NCI-H2107 treated with DMSO at 0.1 percent for 48 hours (cell line): ENCODE data around the gene LIMS2.

Source experiments
- DNase-seq: peaks from one replicate; lab custom pipeline; 2025; ENCODE audit not compliant: unreplicated experiment; lab: John Stamatoyannopoulos, UW

Gene LIMS2

GRCh38 chr2:127607399-127607908, 67.9 kb downstream of the LIMS2 start:
- no peak for DNase-seq

DNA sequence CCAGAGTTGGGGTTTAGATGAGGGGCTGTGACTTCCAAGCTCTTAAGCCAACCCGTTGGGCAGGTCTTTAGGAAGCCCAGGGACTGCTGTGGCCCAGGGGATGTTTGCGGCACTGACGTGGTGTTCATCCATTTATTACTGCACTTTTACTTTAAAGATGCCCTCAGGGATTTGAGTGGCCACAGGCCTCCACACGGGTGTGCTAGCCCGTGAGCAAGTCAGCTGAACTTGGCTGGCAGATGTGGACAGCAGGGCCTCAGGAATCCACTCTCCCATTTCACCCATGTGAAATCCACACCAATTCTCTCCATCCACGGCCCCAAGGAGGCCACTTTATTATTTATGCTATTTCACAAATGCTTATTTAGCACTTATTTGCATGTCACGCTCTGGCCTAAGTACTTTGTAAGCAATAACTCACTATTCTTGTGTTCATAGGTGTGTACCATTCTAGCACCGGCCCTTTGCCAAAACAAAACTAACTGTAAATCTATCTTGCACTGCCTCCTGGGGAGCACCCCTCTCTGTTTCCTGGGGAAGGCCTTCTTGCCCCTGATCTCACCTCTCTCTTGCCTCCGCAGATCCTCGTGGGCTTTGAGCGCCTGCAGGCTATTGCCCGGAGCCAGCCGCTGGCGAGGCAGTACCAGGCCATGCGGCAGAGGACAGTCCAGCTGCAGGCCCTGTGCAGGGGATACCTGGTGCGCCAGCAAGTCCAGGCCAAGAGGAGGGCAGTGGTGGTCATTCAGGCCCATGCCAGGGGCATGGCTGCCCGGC, 68.5 kb downstream of the LIMS2 start:
- DNase-seq = no peak

DNA sequence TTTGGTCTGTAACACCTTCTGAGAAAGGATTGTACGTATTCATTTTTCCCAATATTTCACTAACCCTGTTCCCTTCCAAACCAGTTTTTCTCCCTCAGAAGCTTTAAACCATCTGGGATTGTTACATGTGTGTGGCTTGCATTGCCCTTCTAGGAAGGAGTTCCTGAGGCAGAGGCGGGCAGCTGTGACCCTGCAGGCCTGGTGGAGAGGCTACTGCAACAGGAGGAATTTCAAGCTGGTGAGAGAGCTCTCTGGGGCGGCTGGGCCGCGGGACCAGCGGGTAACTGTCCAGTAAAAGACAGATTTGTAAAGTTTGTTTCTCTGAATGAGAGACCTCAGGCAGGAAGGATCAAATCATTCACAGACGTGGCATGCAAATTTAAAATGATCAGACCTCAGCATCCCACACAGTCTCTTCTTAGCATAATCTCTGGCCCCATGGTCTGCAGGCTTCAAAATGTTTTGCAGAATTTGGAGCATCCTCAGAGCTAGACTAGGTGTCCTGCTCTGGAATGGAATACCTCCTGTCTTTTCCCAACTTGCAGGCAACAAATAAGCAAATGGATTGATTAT, 69.6 kb downstream of the LIMS2 start:
- no peak for DNase-seq

DNA sequence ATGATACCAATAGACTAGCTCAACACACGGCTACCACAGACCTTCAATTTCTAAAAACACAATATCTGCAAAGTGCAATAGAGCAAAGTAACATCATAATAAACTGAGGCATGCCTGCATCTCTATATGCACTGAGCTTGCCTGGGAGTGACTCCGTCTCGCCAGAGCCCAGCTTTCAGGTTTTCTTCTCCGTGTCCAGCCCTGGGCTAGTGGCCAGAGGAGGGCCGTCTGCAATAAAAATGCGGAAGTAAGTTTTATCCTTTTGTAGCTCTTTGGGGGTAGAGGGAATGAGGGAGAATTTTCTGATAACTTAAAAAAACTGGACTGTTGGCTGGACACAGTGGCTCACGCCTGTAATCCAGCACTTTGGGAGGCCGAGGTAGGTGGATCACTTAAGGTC, 70.3 kb downstream of the LIMS2 start:
- no peak for DNase-seq

GRCh38 chr2:127599211-127599610, 76.1 kb downstream of the LIMS2 start:
- DNase-seq = no peak

DNA sequence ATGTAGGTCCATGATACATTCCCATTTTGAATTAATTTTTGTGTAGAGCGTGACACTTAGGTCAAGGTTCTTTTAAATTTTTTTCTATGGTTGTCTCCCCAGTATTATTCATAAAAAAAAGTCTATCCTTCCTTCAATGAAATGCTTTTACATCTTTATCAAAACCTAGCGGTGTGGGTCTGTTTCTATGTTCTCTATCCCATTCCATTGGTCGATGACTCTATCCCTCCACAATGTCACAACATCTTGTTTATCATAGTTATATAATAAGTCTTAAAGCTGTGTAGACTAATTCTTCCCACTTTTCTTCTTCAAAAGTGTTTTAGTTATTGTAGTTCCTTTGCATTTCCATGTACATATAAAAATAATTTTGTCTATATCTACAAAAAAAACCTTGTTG, 76.6 kb downstream of the LIMS2 start:
- DNase-seq = no peak

- DNase-seq = no peak
These were observed 77.3 kb downstream of the LIMS2 start for GRCh38 chr2:127597984-127598380.

DNA sequence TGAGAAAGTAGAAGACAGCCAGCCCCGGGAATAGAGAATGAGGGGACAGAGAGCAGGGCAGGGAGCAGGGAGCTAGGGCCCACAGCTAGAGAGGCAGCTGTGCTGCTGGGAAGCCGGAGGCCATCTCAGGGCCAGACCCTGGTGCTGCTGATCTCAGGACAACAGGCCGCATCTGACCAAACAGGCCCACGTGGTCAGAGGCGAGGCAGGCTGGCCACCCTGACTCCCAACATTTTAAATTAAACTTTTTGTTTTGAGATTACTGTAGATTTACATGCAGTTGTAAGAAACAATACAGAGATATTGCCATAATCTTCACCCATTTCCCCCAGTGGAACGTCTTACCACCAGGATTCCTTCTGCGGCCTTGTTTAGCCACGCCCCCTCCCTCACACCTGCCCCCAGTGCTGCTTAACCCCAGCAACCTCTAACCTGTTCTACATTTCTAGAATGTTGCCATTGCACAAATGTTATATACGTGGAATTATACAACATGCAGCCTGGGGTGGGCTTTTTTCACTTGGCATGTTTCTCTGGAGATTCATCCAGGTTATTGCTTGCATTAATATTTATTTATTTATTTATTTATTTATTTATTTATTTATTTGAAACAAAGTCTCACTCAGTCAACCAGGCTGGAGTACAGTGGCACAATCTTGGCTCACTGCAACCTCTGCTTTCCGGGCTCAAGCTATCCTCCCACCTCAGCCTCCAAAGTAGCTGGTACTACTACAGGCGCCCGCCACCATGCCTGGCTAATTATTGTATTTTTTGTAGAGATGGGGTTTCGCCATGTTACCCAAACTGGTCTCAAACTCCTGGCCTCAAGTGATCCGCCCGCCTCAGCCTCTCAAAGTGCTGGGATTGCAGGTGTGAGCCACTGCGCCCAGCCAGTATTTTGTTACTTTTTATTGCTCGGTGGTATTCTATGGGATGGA, 78.0 kb downstream of the LIMS2 start:
- no peak for DNase-seq

- DNase-seq = no peak
These were observed 78.9 kb downstream of the LIMS2 start for GRCh38 chr2:127596311-127597045.

DNA sequence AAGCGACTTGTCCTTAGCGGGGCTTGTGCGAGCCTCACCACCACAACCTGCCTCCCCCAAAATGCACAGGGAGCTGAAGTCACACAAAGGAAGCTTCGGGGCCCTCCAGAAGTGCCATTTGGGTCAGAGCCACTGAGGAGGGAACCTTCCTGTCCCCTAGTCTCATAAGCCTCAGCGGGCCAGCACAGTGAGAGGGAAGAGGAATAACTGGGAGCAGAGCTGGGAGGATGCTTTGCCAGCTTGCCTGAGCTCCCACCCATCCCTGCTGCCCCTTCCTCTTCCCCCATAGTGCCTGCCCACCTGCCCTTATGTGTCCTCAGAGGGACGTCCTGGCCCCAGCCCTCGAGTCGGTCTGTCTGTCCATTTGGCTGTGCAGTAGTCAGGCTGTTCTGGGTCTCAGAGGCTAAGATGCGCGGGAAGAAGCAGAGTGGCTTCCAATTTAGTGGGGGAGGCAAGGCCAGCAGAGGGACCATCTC, 81.2 kb downstream of the LIMS2 start:
- no peak for DNase-seq

- no peak for DNase-seq
These were observed 81.9 kb downstream of the LIMS2 start for GRCh38 chr2:127593228-127594115.

DNA sequence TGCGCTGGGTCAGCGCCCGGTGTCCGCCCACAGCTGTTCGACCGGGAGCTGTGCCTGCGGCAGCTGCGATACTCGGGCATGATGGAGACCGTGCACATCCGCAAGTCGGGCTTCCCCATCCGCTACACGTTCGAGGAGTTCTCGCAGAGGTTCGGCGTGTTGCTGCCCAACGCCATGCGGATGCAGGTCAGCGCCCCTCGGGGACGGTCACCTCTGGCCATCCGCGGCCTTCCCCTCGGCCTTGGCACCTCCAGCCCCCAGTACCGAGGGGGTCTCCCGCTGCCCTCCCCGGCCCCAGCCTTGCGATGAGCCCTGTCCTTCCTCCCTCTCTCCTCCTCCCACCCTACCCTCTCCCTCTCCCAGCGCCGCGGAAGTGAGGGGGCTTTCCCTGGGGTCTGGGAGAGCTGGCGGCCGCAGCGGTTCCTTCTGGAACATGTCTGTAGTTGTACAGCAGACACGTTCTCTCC, 82.5 kb downstream of the LIMS2 start:
- DNase-seq = no peak

DNA sequence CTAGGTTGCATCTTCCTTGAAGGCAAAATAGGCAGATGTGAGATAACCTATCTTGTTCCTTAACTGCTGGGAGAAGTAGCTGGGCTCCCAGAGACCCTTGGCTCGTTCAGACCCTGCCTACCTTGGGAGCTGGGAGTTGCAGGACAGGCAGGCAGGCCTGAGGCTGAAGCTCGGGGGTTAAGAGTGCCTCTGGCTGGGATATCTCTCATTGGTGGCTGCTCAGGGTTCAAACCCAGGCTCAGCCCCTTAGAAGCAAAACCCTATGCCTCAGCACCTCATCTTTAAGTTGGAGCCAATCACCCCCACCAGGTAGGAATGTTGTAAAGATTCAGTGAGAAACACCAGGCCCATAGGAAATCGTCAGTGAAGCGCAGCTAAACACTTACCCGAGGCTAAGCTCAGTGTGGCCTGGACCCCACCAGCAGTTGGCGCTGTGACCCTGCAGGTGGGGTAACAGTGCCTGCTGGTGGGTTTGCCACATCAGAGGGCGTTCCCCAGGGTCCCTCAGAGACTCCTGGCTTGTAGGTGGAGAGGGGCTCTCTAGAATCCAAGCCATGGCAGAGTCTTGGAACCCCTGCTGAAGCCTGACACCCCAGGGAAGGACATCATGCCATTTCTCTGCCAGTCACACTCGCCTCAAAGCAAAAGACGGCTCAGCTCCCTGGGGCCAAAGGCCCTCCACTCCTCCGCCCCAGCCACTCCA, 84.0 kb downstream of the LIMS2 start:
- peak; percentile 2 for DNase-seq

DNA sequence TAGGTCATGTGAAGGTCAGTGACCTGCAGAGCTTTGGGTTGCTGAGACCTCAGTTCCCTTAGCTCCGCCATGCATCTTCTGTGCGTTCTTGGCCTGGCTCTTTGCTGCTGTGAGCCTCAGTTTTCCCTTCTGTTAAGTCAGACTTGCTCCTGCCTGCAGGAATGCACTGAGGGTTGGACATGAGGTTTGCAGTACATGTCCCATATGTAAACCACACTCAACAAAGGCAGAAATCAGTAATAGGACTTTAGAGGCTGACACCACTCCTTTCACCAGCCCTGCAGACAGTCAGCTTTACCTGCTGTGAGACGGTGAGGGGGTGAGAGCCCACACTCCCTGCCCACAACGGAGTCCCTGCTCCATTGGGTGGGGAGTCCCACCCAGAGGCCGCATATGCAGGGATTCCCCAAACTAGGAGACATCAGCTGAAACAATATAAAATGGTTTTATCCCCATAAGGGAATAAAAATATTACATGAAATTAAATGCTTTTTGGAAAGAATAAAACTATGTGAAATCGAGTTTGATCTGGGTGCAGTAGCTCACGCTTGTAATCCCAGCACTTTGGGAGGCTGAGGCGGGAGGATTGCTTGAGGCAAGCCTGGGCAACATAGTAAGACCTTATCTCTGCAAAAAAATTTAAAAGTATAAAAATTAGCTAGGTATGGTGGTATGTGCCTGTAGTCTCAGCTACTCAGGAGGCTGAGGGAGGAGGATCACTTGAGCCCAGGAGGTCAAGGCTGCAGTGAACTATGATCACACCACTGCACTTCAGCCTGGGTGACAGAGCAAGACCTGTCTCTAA, 84.7 kb downstream of the LIMS2 start:
- no peak for DNase-seq

DNA sequence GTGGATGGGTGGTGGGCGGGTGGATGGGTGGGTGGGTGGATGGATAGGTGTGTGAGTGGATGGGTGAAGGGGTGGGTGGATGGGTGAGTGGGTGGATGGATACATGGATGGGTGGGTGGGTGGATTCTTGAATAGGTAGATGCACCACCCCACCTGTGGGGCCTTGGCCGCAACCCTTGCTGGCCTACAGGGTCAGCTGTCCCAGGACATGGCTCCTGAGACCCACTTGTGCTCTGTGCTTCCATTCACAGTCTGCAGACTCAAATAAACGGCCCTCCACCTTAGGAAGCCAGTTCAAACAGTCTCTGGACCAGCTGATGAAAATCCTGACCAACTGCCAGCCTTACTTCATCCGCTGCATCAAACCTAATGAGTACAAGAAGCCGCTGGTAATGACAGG, 85.5 kb downstream of the LIMS2 start:
- no peak for DNase-seq

- DNase-seq = no peak
These were observed 86.0 kb downstream of the LIMS2 start for GRCh38 chr2:127589358-127589757.
